Parathyroid adenoma (tissue), 2 donors: ENCODE results near the gene AP5B1.

Experiments used
- H2AFZ ChIP-seq: fragments of 300-600 bp; sonication (generic); one replicate; pipeline ENCODE4 v1.7.0; 2017; ENCODE audit warnings: antibody characterized with exemption, mild to moderate bottlenecking
- H3K27ac ChIP-seq: fragments of 300-600 bp; sonication (generic); one replicate; pipeline ENCODE4 v1.7.0; 2017
- H3K27me3 ChIP-seq: fragments of 300-600 bp; sonication (generic); one replicate; pipeline ENCODE4 v1.7.0; 2017; ENCODE audit warnings: low read length; ENCODE audit not compliant: control insufficient read depth, insufficient read depth
- H3K36me3 ChIP-seq: fragments of 300-600 bp; sonication (generic); one replicate; pipeline ENCODE4 v1.7.0; 2017; ENCODE audit warnings: low read length; ENCODE audit not compliant: control insufficient read depth, insufficient read depth
- H3K4me1 ChIP-seq: fragments of 300-600 bp; sonication (generic); one replicate; pipeline ENCODE4 v1.7.0; 2017; ENCODE audit warnings: control low read depth
- H3K4me2 ChIP-seq: fragments of 300-600 bp; sonication (generic); one replicate; pipeline ENCODE4 v1.7.0; 2017; ENCODE audit warnings: low read length
- H3K4me3 ChIP-seq: fragments of 300-600 bp; sonication (generic); one replicate; pipeline ENCODE4 v1.7.0; 2017; ENCODE audit warnings: low read depth, low read length
- H3K79me2 ChIP-seq: fragments of 300-600 bp; sonication (generic); one replicate; pipeline ENCODE4 v1.7.0; 2017; ENCODE audit warnings: control low read depth
- H3K9ac ChIP-seq: fragments of 300-600 bp; sonication (generic); one replicate; pipeline ENCODE4 v1.7.0; 2017; ENCODE audit warnings: mild to moderate bottlenecking
- H3K9me3 ChIP-seq: fragments of 300-600 bp; sonication (generic); one replicate; pipeline ENCODE4 v1.7.0; 2017; ENCODE audit warnings: low read length; ENCODE audit not compliant: control insufficient read depth
- TF ChIP-seq, protein P1 (sequence below): fragments of 300-600 bp; sonication (generic); IDR thresholded peaks from one replicate; pipeline ENCODE4 v1.7.0; 2017; ENCODE audit warnings: antibody characterized with exemption, mild to moderate bottlenecking
- donor health status: primary hyperparathyroidism.

AP5B1 gene

DNA sequence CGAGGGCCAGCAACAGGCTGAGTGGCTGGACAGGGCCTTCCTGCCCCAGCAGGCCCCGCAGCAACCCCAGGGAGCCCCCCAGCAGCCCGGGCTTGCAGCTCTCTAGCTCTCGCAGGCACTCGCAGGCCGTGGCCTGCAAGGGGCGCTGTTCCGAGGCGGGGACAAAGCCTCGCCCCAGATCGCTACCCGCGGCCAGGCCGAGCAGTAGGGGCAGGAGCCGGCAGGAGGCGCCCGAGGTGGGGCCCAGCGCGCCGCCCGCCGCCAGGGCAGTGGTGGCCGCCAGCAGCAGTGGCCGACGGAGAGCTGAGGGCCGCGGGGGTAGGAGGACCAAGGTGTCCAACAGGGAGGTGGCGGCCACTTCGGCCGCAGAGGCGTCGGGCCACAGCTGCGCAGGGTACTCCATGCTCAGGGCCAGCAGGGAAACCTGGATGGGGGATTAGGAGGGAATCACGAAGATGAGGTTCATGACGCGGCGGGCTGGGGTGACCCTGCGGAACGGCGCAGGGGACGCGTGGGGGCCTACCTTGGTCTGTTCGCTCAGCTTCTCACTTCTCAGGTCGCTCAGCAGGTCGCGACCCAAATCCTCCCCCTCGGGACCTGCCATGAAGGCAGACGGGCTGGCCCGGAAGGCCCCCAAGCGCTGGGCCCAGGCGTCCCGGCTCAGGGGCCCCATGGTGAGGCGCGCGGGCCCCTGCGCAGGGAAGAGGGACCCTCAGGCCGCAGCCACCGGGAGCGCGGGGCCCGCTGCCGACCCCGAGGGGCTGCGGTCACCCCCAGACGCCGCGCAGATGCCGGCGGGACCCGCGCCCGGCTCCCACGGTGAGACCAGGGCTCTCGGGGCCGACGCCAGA, 632 bp downstream of the AP5B1 start:
- Histone ChIP-seq H3K27ac (peak overlapping the region; percentile 74), H3K79me2 (no peaks in the 10 kb centered on the region), H3K27me3 (no peaks in the 10 kb centered on the region), H2AFZ (peak overlapping the region; percentile 72), H3K4me3 (peak overlapping the region; percentile 54), H3K9ac (peak overlapping the region; percentile 53), H3K9me3 (no peaks in the 10 kb centered on the region), H3K4me2 (peak overlapping the region; percentile 73), H3K4me1 (peaks cover 4% of the 10 kb centered on the region), H3K36me3 (no peaks in the 10 kb centered on the region)
- TF ChIP-seq, protein P1, sequence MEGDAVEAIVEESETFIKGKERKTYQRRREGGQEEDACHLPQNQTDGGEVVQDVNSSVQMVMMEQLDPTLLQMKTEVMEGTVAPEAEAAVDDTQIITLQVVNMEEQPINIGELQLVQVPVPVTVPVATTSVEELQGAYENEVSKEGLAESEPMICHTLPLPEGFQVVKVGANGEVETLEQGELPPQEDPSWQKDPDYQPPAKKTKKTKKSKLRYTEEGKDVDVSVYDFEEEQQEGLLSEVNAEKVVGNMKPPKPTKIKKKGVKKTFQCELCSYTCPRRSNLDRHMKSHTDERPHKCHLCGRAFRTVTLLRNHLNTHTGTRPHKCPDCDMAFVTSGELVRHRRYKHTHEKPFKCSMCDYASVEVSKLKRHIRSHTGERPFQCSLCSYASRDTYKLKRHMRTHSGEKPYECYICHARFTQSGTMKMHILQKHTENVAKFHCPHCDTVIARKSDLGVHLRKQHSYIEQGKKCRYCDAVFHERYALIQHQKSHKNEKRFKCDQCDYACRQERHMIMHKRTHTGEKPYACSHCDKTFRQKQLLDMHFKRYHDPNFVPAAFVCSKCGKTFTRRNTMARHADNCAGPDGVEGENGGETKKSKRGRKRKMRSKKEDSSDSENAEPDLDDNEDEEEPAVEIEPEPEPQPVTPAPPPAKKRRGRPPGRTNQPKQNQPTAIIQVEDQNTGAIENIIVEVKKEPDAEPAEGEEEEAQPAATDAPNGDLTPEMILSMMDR: peak; percentile 89

DNA sequence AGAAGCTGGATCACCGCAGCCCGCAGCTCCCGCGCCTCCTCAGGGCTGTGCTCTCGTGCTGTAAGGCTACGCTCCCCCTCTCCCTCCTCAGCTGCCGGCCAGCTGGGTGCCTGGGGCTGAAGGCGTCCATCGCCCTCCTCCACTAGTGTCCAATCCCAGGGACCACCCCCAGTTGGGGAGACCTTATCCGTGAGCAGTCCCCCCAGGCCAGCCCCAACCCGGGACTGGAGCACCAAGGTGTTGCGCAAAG, 1.2 kb downstream of the AP5B1 start:
- Histone ChIP-seq H3K27me3 (no peaks in the 10 kb centered on the region), H3K9ac (no peak overlapping the region), H2AFZ (peak overlapping the region; percentile 72), H3K4me3 (peak overlapping the region; percentile 54), H3K4me1 (peaks cover 4% of the 10 kb centered on the region), H3K9me3 (no peaks in the 10 kb centered on the region), H3K79me2 (no peaks in the 10 kb centered on the region), H3K36me3 (no peaks in the 10 kb centered on the region), H3K4me2 (peak overlapping the region; percentile 73), H3K27ac (no peak overlapping the region)
- TF ChIP-seq, protein P1: no peak

DNA sequence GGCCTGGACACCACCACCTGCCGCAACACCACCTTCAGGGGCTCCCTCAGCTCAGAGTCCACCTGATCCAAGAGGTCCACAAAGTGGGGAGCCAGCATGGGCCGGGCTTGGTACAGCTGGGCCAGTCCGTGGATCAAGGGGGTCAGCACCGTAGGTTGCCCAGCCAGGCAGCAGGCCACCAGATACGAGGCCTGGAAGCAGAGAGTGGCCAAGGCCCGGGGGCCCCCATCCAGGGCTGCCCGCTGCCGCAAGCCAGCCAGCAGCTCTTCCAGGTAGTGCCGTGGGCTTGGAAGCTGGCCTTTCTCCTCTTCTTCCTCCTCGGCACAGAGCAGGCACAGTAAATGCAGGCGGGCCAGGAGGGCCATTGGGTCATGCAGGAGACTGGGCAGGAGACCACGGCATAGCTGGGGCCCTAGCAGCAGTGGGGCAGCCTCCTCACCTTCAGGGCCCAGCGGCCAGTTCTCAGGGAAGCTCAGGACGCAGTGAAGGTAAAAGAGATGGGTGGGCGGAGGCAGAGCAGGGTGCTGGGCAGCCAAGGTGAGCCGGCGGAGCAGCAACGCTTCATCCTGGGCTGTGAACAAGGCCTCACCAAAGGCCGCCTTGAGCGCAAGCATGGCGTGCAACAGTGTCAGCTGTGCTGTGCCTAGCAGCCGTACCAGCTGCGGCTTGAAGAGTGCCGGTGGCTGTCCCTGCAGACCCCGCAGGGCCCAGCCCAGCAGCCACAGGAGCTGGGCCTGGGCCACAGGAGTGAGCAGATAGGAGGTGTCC, 1.7 kb downstream of the AP5B1 start:
- H3K27me3 ChIP-seq: no peaks in the 10 kb centered on the region
- H3K79me2 ChIP-seq: no peaks in the 10 kb centered on the region
- H3K4me3 ChIP-seq: peak overlapping the region; percentile 54
- H3K4me1 ChIP-seq: peaks cover 4% of the 10 kb centered on the region
- TF ChIP-seq, protein P1: no peak
- no peaks in the 10 kb centered on the region for H3K36me3 ChIP-seq
- no peak overlapping the region for H2AFZ ChIP-seq
- no peak overlapping the region for H3K9ac ChIP-seq
- H3K9me3 ChIP-seq: no peaks in the 10 kb centered on the region
- H3K4me2 ChIP-seq: peak overlapping the region; percentile 73
- no peak overlapping the region for H3K27ac ChIP-seq

DNA sequence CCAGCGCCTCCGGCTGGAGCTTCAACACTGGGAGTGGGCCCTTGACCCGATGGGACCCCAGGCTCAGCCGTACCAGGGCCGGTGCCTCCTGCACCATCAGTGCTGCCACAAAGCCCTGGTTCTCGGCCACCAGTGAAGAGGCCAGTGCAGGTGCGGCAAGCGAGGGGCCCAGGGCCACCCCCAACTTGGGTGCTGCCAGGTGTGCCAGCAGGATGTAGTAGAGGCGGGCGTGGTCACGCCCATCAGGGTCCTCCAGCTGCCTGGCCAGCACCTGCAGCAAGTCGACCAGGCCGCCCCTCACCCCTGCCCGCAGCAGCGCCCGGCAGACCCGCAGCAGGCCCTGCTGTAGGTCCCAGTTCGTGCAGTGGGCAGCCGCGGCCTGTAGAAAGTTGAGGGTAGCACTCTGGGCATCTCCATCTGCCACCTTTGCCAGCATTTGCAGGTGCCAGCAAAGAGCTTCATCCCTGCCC, 2.3 kb downstream of the AP5B1 start:
- no peaks in the 10 kb centered on the region for H3K9me3 ChIP-seq
- no peak overlapping the region for H3K4me3 ChIP-seq
- no peak overlapping the region for H3K27ac ChIP-seq
- no peak overlapping the region for H3K4me2 ChIP-seq
- TF ChIP-seq, protein P1: no peak
- no peak overlapping the region for H3K9ac ChIP-seq
- no peaks in the 10 kb centered on the region for H3K79me2 ChIP-seq
- H2AFZ ChIP-seq: no peak overlapping the region
- H3K4me1 ChIP-seq: peaks cover 4% of the 10 kb centered on the region
- no peaks in the 10 kb centered on the region for H3K27me3 ChIP-seq
- no peaks in the 10 kb centered on the region for H3K36me3 ChIP-seq
